Measurements from ENCODE around the gene ZGLP1.
"Not testable (repeated sequence)": the region's sequence is repeated elsewhere in the genome, so short reads cannot be mapped to it uniquely, and the experiment has no call there.

Gene ZGLP1

DNA sequence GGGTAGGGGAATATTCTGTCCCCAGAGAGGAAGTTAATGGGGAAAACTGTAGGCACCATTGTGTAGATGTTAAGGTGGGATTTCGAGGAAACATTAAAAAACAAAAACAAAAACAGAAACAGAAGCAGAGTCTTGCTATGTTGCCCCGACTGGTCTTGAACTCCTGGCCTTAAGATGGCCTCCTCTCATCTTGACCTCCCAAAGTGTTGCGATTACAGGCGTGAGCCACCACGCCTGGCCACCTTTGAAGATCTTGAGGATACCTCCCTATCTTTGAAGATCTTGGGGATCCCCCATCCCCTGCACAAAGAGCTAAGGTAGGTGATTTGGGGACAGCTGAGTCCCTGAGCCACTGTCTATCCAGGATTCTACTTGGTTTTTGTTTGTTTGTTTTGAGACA lies 30.4 kb upstream of the ZGLP1 start:
- no peaks in the 10 kb centered on the region for H3K9me3 ChIP-seq (ENCODE audit: insufficient read depth, low read length)
- no peaks in the 10 kb centered on the region for H3K36me3 ChIP-seq (ENCODE audit: insufficient read depth, insufficient read length, low read length)
- no peak overlapping the region for H3K4me3 ChIP-seq (ENCODE audit: insufficient read length, low read depth)
- peaks cover 12% of the 10 kb centered on the region for H3K4me1 ChIP-seq (ENCODE audit: insufficient read depth, insufficient read length)
- H3K9ac ChIP-seq (ENCODE audit: insufficient read length, low read depth) = no peak overlapping the region
- TF ChIP-seq YY1 (IDR thresholded peaks at IDR 0.05; ENCODE audit: insufficient read depth, insufficient read length) (no peak), SUZ12 (IDR thresholded peaks at IDR 0.05; ENCODE audit: extremely low read depth, insufficient read depth, insufficient read length) (no peak), ZNF274 (IDR thresholded peaks at IDR 0.05; ENCODE audit: low read depth, low read length) (no peak)
- DNase-seq (ENCODE audit: low read depth, low spot score) = no peak
- H3K27me3 ChIP-seq (ENCODE audit: insufficient read depth, insufficient read length) = peaks cover 6% of the 10 kb centered on the region

DNA sequence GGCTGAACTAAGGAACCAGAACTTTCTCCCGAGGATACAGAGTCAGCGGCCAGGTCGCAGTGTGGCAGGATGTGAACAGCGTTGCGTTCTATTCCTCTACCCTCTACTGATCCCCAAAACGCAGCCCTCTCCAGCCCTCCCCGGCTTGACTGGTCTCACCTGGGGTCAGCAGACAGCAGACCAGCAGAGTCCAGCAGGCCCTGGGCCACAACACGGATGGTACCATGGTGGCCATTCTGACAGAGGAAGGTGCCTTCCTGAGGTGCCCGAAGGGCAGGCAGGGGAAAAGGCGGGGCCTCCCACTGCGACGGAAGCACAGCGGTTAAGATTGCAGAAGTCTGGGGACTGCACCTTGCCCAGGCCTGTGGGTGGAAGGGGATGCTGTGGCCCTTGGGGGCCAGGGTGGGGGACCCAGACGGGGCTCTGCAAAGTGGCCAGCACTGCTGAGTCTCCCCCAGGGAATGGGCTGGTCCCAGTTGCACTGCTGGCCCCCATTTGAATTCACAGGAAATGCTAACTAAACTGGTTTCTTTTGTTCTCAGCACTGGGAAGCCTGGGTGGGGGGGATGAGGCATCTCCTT lies 29.9 kb upstream of the ZGLP1 start, which contains the start of gene ICAM3:
TSS of gene ICAM3 (minus strand) at position 245 of the 581 bp plus-strand sequence. CDS start at position 235, 10 bp downstream.
- no peak for DNase-seq (ENCODE audit: low read depth, low spot score)
- no peak within 1 kb of the TSS for H3K4me3 ChIP-seq (ENCODE audit: insufficient read length, low read depth)
- no peak for TF ChIP-seq ZNF274 (IDR thresholded peaks at IDR 0.05; ENCODE audit: low read depth, low read length)
- H3K9me3 ChIP-seq (ENCODE audit: insufficient read depth, low read length) = no peaks in the 10 kb centered on the region
- peaks cover 9% of the 10 kb centered on the region for H3K27me3 ChIP-seq (ENCODE audit: insufficient read depth, insufficient read length)
- peaks cover 15% of the 10 kb centered on the region for H3K4me1 ChIP-seq (ENCODE audit: insufficient read depth, insufficient read length)
- no peak within 1 kb of the TSS for H3K9ac ChIP-seq (ENCODE audit: insufficient read length, low read depth)
- H3K36me3 ChIP-seq (ENCODE audit: insufficient read depth, insufficient read length, low read length) = no peaks in the 10 kb centered on the region

- Histone ChIP-seq H3K4me3 (ENCODE audit: insufficient read length, low read depth) (no peak overlapping the region), H3K4me1 (ENCODE audit: insufficient read depth, insufficient read length) (peaks cover 18% of the 10 kb centered on the region), H3K36me3 (ENCODE audit: insufficient read depth, insufficient read length, low read length) (no peaks in the 10 kb centered on the region), H3K27me3 (ENCODE audit: insufficient read depth, insufficient read length) (peaks cover 14% of the 10 kb centered on the region), H3K9ac (ENCODE audit: insufficient read length, low read depth) (no peak overlapping the region), H3K9me3 (ENCODE audit: insufficient read depth, low read length) (no peaks in the 10 kb centered on the region)
- TF ChIP-seq YY1 (IDR thresholded peaks at IDR 0.05; ENCODE audit: insufficient read depth, insufficient read length) (no peak), SUZ12 (IDR thresholded peaks at IDR 0.05; ENCODE audit: extremely low read depth, insufficient read depth, insufficient read length) (no peak), ZNF274 (IDR thresholded peaks at IDR 0.05; ENCODE audit: low read depth, low read length) (no peak)
- DNase-seq (ENCODE audit: low read depth, low spot score) = no peak
Observed at GRCh38 chr19:10338940-10339339, 29.3 kb upstream of the ZGLP1 start.

- H3K36me3 ChIP-seq (ENCODE audit: insufficient read depth, insufficient read length, low read length); DNase-seq (ENCODE audit: low read depth, low spot score); H3K9me3 ChIP-seq (ENCODE audit: insufficient read depth, low read length); H3K9ac ChIP-seq (ENCODE audit: insufficient read length, low read depth); H3K4me3 ChIP-seq (ENCODE audit: insufficient read length, low read depth): not testable (repeated sequence)
- peaks cover 16% of the 10 kb centered on the region for H3K27me3 ChIP-seq (ENCODE audit: insufficient read depth, insufficient read length)
- H3K4me1 ChIP-seq (ENCODE audit: insufficient read depth, insufficient read length) = peaks cover 26% of the 10 kb centered on the region
Observed at GRCh38 chr19:10336725-10337124, 27.1 kb upstream of the ZGLP1 start.

GRCh38 chr19:10335352-10335985 lies 25.9 kb upstream of the ZGLP1 start:
- H3K4me3 ChIP-seq (ENCODE audit: insufficient read length, low read depth) = peak overlapping the region; percentile 33
- peaks cover 16% of the 10 kb centered on the region for H3K27me3 ChIP-seq (ENCODE audit: insufficient read depth, insufficient read length)
- peaks cover 26% of the 10 kb centered on the region for H3K4me1 ChIP-seq (ENCODE audit: insufficient read depth, insufficient read length)
- DNase-seq (ENCODE audit: low read depth, low spot score) = no peak
- TF ChIP-seq SUZ12 (IDR thresholded peaks at IDR 0.05; ENCODE audit: extremely low read depth, insufficient read depth, insufficient read length) = no peak
- TF ChIP-seq YY1 (IDR thresholded peaks at IDR 0.05; ENCODE audit: insufficient read depth, insufficient read length) = no peak
- TF ChIP-seq ZNF274 (IDR thresholded peaks at IDR 0.05; ENCODE audit: low read depth, low read length) = no peak
- peaks cover 16% of the 10 kb centered on the region for H3K36me3 ChIP-seq (ENCODE audit: insufficient read depth, insufficient read length, low read length)
- peak overlapping the region; percentile 75 for H3K9ac ChIP-seq (ENCODE audit: insufficient read length, low read depth)
- no peaks in the 10 kb centered on the region for H3K9me3 ChIP-seq (ENCODE audit: insufficient read depth, low read length)

- Histone ChIP-seq H3K9ac (ENCODE audit: insufficient read length, low read depth) (peak overlapping the region; percentile 75), H3K27me3 (ENCODE audit: insufficient read depth, insufficient read length) (peaks cover 16% of the 10 kb centered on the region), H3K36me3 (ENCODE audit: insufficient read depth, insufficient read length, low read length) (peaks cover 23% of the 10 kb centered on the region), H3K4me3 (ENCODE audit: insufficient read length, low read depth) (peak overlapping the region; percentile 98), H3K4me1 (ENCODE audit: insufficient read depth, insufficient read length) (peaks cover 29% of the 10 kb centered on the region), H3K9me3 (ENCODE audit: insufficient read depth, low read length) (no peaks in the 10 kb centered on the region)
- TF ChIP-seq ZNF274 (IDR thresholded peaks at IDR 0.05; ENCODE audit: low read depth, low read length) = no peak
- no peak for TF ChIP-seq SUZ12 (IDR thresholded peaks at IDR 0.05; ENCODE audit: extremely low read depth, insufficient read depth, insufficient read length)
- TF ChIP-seq YY1 (IDR thresholded peaks at IDR 0.05; ENCODE audit: insufficient read depth, insufficient read length) = no peak
- DNase-seq (ENCODE audit: low read depth, low spot score) = peak; percentile 78
Observed at GRCh38 chr19:10334588-10335351, 25.2 kb upstream of the ZGLP1 start.

- Histone ChIP-seq H3K27me3 (ENCODE audit: insufficient read depth, insufficient read length) (peaks cover 16% of the 10 kb centered on the region), H3K4me3 (ENCODE audit: insufficient read length, low read depth) (peak overlapping the region; percentile 98)
Observed at GRCh38 chr19:10333758-10334587, 24.4 kb upstream of the ZGLP1 start.

More at GRCh38 chr19:10333758-10334587, 24.4 kb upstream of the ZGLP1 start:
- peak overlapping the region; percentile 70 for H3K9ac ChIP-seq (ENCODE audit: insufficient read length, low read depth)
- peaks cover 23% of the 10 kb centered on the region for H3K4me1 ChIP-seq (ENCODE audit: insufficient read depth, insufficient read length)
- TF ChIP-seq YY1 (IDR thresholded peaks at IDR 0.05; ENCODE audit: insufficient read depth, insufficient read length) = no peak
- no peak for TF ChIP-seq SUZ12 (IDR thresholded peaks at IDR 0.05; ENCODE audit: extremely low read depth, insufficient read depth, insufficient read length)
- no peak for TF ChIP-seq ZNF274 (IDR thresholded peaks at IDR 0.05; ENCODE audit: low read depth, low read length)
- peaks cover 31% of the 10 kb centered on the region for H3K36me3 ChIP-seq (ENCODE audit: insufficient read depth, insufficient read length, low read length)
- DNase-seq (ENCODE audit: low read depth, low spot score) = no peak
- H3K9me3 ChIP-seq (ENCODE audit: insufficient read depth, low read length) = no peaks in the 10 kb centered on the region

All from NT2/D1 (cell line).